Psoas muscle (tissue), 8 donors: ENCODE results near the gene RHOH. TPM values are rescaled to one million over a fixed set of nuclear protein-coding genes. Genes with fewer than 3 reads are reported as not detected.

ENCODE experiments used
- ATAC-seq, 4 donors: fragments of 200-7000 bp; cut with Tn5 transposase; one replicate each; pipeline ENCODE4 v1.9.1; 2020; ENCODE audit warnings: moderate library complexity in 3 of 4, mild to moderate bottlenecking in 2 of 4
- DNase-seq, 2 donors: peaks; one replicate each; pipeline ENCODE4 v3.0.0-alpha.2; 2020
- H3K27ac ChIP-seq: fragments of 200-600 bp; one replicate; pipeline ENCODE4 v1.8.0; 2022
- H3K27me3 ChIP-seq, 3 donors: fragments of 200-600 bp in 1 of 3; one replicate each; pipeline versions ENCODE4 v1.6.1 to v1.8.0; 2013 to 2022; ENCODE audit warnings: low read length in 2 of 3, mild to moderate bottlenecking in 2 of 3, moderate library complexity in 1 of 3; ENCODE audit not compliant: insufficient read depth in 3 of 3
- H3K36me3 ChIP-seq, 2 donors: fragments of 200-600 bp in 1 of 2; one replicate each; pipeline versions ENCODE4 v1.6.1 to v1.8.0; 2013 to 2022; ENCODE audit warnings: low read depth in 1 of 2, mild to moderate bottlenecking in 1 of 2, moderate library complexity in 1 of 2; ENCODE audit not compliant: insufficient read depth in 1 of 2
- H3K4me1 ChIP-seq: fragments of 200-600 bp; one replicate; pipeline ENCODE4 v1.8.0; 2022
- H3K4me3 ChIP-seq: fragments of 200-600 bp; one replicate; pipeline ENCODE4 v1.8.0; 2022; ENCODE audit warnings: mild to moderate bottlenecking
- H3K9me3 ChIP-seq: fragments of 200-600 bp; one replicate; pipeline ENCODE4 v1.8.0; 2022
- WGBS, 3 donors: extraction: QIAGEN DNeasy Blood & Tissue Kit; methylation state at CpG; one replicate each; pipeline versions ENCODE4 v1.1.6 to v1.1.7; 2013; 5-methylcytosine and 5-hydroxymethylcytosine counted together
- intact Hi-C, 2 donors: fragments of 100-400 bp; cut with DNase I; formaldehyde crosslinking; loops; one replicate each; pipeline versions ENCODE4 v1.11.0 to v1.14.2; 2022
- polyA plus RNA-seq, 3 donors: library from polyadenylated mRNA; stranded (reverse); fragments of 200-250 nt; gene quantifications; one replicate each; pipeline ENCODE4 v1.2.3, GENCODE V29; 2013
- total RNA-seq, 4 donors: library from RNA; stranded (reverse); fragmentation: NEBNext Ultra II Directional in 2 of 4; extraction: Animal tissue kit (Norgen Biotek cat#: 25700) in 2 of 4; gene quantifications; one replicate each; pipeline versions ENCODE4 v1.2.1 to v1.2.4, GENCODE V29; 2021 to 2023
- TF ChIP-seq, protein P1 (sequence below): fragments of 200-600 bp; IDR thresholded peaks from one replicate; pipeline ENCODE4 v1.8.0; 2022; ENCODE audit warnings: antibody characterized with exemption
- donor health status: healthy with polysubstance abuse.
- donor health status: DM: no; HTN: no; CAD: no; lungs with moderate emphysema.
- donor health status: Bipolar disorder and iron deficiency.
- donor health status: healthy.
- donor health status: DM: yes; HTN: yes; CAD: no.
- donor health status: DM: no; HTN: no; CAD: no.
- donor health status: DM: no; HTN: no; CAD: no.
- donor health status: DM: yes; HTN: yes; CAD: no.

Gene RHOH
- total and polyA plus RNA-seq, 7 donors = 0.04 to 0.68 (median 0.19) TPM; not detected in 1

DNA sequence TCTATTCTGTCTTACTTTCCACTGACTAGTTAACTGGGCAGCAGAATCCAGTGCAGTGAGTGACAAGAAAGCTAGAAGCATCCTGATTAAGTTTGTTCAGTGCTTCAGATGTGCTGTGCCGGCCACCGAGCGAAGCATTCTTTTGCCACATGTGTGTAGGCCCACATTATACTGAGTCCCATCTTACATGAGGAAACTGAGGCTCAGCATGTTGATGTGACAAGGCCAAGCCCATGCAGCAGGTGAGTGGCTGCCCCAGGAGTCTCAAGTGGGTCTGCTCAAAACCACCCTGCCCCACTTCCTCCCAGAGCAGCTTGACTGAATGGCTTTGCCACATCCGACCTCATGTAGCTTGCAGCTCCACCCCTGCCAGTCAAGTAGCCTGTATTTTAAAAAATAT lies 50.5 kb downstream of the RHOH start:
- 90 to 94% (median 94%) methylated on average over 4 of the region's 4 CpGs for WGBS, 3 donors
- no peaks in the 10 kb centered on the region for H3K4me1 ChIP-seq
- H3K27ac ChIP-seq = no peak overlapping the region
- H3K27me3 ChIP-seq = no peaks in the 10 kb centered on the region
- no peak for ATAC-seq
- no peak for DNase-seq
- H3K4me3 ChIP-seq = no peak overlapping the region
- H3K9me3 ChIP-seq = no peaks in the 10 kb centered on the region
- intact Hi-C loops = no loop called here
- TF ChIP-seq, protein P1, sequence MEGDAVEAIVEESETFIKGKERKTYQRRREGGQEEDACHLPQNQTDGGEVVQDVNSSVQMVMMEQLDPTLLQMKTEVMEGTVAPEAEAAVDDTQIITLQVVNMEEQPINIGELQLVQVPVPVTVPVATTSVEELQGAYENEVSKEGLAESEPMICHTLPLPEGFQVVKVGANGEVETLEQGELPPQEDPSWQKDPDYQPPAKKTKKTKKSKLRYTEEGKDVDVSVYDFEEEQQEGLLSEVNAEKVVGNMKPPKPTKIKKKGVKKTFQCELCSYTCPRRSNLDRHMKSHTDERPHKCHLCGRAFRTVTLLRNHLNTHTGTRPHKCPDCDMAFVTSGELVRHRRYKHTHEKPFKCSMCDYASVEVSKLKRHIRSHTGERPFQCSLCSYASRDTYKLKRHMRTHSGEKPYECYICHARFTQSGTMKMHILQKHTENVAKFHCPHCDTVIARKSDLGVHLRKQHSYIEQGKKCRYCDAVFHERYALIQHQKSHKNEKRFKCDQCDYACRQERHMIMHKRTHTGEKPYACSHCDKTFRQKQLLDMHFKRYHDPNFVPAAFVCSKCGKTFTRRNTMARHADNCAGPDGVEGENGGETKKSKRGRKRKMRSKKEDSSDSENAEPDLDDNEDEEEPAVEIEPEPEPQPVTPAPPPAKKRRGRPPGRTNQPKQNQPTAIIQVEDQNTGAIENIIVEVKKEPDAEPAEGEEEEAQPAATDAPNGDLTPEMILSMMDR = no peak
- H3K36me3 ChIP-seq = no peaks in the 10 kb centered on the region

DNA sequence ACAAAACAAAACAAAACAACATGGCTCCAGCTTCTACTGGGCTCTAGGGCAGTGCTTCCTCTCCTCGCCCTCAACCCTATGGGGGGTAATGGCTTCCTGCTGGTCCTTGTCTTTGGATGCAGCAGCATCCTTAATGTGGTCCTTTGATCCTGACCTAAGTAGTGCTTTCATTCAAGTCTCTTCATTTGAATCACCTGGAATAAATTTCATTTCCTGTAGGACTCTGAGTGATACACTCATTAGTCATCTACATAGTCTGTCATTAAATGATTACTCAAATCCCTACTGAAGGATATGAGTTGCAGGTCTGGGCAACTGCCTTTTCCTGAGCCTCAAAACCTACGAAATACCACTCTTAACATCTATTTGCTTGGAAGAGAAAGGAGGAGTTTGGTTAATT lies 54.5 kb downstream of the RHOH start:
- Histone ChIP-seq H3K27me3 (no peaks in the 10 kb centered on the region), H3K27ac (no peak overlapping the region), H3K4me1 (no peaks in the 10 kb centered on the region), H3K4me3 (no peak overlapping the region), H3K36me3 (no peaks in the 10 kb centered on the region), H3K9me3 (no peaks in the 10 kb centered on the region)
- TF ChIP-seq, protein P1 = no peak
- ATAC-seq (no peak), DNase-seq (no peak)
- WGBS, 3 donors = 83 to 89% (median 85%) methylated on average over 2 of the region's 2 CpGs
- intact Hi-C loops = no loop called here

DNA sequence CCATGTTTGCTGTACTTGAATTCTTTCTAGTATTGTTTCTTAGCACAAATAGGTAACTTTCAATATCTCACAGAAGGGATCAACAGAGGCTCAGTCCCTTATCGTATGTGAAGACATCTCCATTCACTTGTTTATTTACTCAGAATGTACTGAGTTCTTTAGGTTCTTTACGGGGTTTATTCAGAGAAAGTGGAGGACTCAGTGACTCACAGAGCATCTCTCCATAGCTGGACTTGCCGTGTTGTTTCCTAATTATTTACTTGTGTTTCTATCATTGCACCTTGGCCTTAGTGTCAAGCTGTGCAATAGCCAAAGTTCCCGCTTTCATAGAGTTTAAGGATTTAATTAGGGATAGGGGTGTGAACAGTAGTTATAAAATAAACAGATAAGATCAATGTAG lies 57.1 kb downstream of the RHOH start:
- Histone ChIP-seq H3K27ac (no peak overlapping the region), H3K36me3 (no peaks in the 10 kb centered on the region), H3K4me1 (no peaks in the 10 kb centered on the region), H3K27me3 (no peaks in the 10 kb centered on the region), H3K9me3 (no peaks in the 10 kb centered on the region), H3K4me3 (no peak overlapping the region)
- ATAC-seq (no peak), DNase-seq (no peak)
- intact Hi-C loops = no loop called here
- TF ChIP-seq, protein P1 = no peak
- 82 to 86% (median 83%) methylated on average over 4 of the region's 4 CpGs for WGBS, 3 donors

DNA sequence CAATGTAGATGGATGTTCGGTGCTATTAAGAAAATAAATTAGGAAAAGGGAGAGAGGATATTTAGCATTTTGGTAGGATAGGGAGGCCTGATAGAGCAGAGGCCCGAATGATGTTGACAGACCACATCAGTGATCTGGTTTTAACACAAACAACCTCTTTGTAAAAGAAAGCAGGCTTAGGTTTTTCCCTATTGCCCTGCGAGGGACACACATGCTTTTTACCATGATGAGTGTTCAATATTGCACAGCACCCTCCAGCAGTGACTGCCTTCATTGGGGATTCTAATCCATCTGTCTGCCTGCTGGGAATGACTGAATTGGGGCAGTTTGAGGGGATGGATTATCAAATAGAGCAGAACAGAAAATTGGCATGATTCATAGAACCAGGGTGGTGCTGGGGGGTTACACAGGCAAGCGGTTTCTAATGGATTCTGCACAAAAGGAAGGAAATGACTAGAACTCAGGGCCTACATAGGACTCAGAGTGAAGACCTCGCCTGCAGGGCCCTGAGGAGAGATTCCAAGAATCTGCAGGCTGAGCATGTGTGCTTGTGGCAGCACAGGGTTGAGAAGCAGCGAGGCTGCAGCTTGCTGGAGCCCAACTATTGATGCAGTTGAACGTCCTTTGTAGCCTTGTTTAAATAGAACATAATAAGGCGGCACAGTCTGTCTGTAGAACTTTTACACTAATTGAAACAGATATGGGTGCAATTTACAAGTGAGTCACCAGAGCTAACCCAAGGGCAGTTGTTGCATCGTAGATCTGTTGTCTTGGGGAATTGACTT lies 58.0 kb downstream of the RHOH start:
- 47 to 62% (median 53%) methylated on average over 9 of the region's 9 CpGs for WGBS, 3 donors
- no peak for ATAC-seq
- H3K27ac ChIP-seq = no peak overlapping the region
- no peaks in the 10 kb centered on the region for H3K9me3 ChIP-seq
- intact Hi-C loops = no loop called here
- H3K4me1 ChIP-seq = no peaks in the 10 kb centered on the region
- H3K27me3 ChIP-seq = no peaks in the 10 kb centered on the region
- DNase-seq = no peak
- no peaks in the 10 kb centered on the region for H3K36me3 ChIP-seq
- no peak overlapping the region for H3K4me3 ChIP-seq
- TF ChIP-seq, protein P1 = no peak
